GM18861 (cell line): Measurements from ENCODE around the gene NDUFA11.
A peak's percentile ranks its signal among the peaks of the same experiment; 100 is the strongest.

Experiments used
- ATAC-seq: cut with Tn5 transposase; IDR thresholded peaks from one replicate; pipeline ENCODE4 v1.9.1; 2021; ENCODE audit not compliant: unreplicated experiment

Gene NDUFA11

DNA sequence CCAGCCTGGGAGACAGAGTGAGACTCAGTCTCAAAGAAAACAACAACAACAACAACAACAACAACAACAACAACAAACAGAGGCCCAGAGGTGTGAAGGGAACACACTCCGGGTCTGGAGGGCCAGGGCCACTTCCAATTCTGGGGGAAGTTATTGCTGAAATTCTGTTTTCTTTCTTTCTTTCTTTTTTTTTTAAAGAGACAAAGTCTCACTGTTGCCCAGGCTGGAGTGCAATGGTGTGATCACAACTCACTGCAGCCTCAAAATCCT is 7.0 kb upstream of the NDUFA11 start:
- ATAC-seq: no peak

DNA sequence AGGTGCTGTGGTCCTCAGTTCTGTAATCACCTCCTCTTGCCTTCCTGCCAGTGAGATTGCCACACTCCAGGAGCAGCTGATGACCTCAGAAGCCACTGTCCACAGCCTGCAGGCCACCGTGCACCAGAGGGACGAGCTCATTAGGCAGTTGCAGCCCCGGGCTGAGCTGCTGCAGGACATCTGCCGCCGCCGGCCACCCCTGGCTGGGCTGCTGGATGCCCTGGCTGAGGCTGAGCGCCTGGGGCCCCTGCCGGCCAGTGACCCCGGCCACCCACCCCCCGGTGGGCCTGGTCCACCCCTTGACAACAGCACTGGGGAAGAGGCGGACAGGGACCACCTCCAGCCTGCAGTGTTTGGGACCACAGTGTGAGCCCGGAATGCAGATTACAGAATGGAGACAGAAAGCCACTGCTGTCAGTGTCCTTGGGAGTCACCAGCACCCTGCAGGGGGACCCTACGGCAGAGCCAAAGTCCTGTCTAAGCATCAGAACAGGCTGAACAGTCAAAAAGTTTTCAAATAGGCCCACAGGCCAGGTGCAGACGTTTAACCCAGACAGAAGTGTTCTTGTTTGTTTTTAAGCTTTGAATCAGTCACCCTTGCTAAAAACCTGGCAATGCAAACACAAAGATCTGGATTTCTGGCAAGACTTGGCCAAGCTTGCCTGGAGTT is 5.3 kb upstream of the NDUFA11 start:
- ATAC-seq: no peak

DNA sequence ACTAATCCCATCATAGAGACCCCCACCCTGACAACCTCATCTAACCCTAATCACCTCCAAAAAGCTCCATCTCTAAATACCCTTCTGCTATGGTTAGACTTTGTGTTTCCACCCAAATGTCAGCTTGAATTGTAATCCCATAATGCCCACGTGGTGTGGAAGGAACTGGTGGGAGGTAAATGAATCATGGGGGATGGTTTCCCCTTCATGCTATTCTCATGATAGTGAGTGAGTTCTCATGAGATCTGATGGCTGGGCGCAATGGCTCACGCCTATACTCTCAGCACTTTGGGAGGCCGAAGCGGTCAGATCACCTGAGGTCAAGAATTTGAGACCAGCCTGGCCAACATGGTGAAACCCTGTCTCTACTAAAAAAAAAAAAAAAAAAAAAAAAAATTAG is 3.7 kb upstream of the NDUFA11 start:
- no peak for ATAC-seq

DNA sequence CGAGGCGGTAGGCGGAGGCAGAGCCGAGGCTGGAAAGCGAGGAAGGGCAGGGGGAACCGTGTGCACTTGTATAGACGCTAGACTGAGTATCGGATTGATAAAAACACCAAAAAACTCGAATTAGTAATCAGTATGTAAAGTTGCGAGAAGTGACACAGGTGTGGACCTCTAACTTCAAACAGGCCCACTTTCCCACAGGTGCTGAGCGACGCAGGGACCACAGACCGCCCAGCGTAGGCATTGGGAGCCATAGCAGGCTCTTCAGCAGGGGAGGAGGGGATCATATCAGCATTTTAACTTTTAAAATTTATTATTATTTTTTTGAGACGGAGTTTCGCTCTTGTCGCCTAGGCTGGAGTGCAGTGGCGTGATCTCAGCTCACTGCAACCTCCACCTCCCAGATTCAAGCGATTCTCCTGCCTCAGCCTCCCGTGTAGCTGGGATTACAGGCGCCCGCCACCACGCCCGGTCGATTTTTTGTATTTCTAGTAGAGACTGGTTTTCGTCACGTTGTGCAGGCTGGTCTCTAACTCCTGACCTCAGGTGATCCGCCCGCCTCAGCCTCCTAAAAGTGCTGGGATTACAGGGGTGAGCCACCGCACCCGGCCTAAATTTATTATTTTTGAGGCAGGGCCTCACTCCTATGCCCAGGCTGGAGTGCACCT is 1.7 kb upstream of the NDUFA11 start:
- ATAC-seq: no peak

GRCh38 chr19:5904352-5905113 is 943 bp upstream of the NDUFA11 start, which contains the start of gene VMAC:
Gene VMAC (plus strand): TSS chr19:5904872. CDS start chr19:5904891, 19 bp downstream.
- peak; percentile 71 for ATAC-seq

GRCh38 chr19:5903056-5903623 is 450 bp downstream of the NDUFA11 start:
- no peak for ATAC-seq

DNA sequence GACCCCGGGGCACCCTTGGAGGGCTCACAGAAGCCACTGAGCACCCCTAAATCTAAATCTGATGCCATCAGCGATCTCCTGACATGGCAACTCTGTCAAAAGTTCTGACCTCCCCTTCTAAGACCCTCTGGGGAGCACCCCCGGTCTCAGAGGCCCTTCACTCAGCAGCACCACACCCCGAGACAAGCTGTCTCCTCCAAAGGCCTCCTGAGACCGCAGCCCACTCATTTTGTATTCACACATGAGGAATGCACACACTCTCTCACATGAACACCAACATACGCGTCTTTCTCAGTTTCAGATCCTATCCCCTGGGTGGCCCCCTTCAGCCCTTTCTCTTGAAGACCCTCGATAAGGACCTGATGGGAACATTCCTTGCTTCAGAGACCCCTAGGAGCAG is 2.6 kb downstream of the NDUFA11 start:
- no peak for ATAC-seq

- ATAC-seq: no peak
Observed at GRCh38 chr19:5899728-5900526, 3.7 kb downstream of the NDUFA11 start.

- ATAC-seq: no peak
Observed at GRCh38 chr19:5897189-5897969, 6.2 kb downstream of the NDUFA11 start.

- ATAC-seq: no peak
Observed at GRCh38 chr19:5896365-5897076, 7.1 kb downstream of the NDUFA11 start.

- ATAC-seq: no peak
Observed at GRCh38 chr19:5895890-5896289, 7.7 kb downstream of the NDUFA11 start.

DNA sequence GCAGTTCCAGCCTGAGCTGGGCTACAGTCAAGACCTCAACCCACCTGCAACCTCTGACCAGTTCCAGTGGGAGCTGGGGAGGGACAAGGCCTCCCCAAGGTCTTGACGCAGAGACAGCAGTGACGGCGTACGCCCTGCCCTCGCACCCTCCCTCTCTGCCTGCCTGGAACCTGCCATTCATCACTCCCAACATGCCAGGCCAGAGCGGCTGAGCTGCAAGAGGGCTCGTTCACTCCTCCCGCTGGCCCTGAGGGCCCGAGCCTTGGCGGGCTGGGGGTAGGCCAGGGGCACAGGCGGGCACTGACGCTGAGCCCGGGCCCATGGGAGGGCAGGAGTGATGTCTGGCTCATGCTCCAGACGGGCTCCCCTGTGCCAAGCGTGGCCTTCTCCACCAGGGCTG is 8.2 kb downstream of the NDUFA11 start:
- no peak for ATAC-seq

DNA sequence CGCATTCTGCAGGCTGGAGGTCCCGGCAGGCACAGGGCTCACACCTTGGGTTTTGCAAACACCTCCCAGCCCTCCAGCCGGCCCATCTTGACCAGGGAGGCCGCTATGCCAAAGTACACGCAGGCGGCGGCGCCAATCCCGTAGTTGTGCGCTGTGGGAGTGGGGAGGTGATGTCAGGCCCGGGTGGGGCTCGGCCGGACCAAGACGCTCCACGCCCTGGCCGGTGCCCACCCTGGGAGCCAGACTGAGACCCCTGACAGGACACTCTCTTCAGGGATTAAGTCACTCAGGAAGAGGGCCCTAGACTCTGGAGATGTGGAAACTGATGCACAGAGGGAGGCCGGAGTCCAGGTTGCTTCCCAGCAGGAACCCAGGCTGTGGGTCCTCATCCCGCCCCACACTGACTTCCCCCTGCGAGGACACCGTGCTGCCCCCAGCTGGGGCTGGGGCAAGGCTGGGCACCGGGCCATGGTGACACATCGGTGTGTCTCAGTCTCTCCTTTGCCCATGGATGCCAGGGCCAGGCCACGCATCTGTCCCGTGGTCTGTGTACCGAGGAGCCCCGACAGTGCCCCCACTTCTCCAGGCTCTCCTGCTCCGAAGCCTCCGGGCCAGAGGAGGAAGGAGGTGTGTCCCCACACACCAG is 8.8 kb downstream of the NDUFA11 start:
- no peak for ATAC-seq

DNA sequence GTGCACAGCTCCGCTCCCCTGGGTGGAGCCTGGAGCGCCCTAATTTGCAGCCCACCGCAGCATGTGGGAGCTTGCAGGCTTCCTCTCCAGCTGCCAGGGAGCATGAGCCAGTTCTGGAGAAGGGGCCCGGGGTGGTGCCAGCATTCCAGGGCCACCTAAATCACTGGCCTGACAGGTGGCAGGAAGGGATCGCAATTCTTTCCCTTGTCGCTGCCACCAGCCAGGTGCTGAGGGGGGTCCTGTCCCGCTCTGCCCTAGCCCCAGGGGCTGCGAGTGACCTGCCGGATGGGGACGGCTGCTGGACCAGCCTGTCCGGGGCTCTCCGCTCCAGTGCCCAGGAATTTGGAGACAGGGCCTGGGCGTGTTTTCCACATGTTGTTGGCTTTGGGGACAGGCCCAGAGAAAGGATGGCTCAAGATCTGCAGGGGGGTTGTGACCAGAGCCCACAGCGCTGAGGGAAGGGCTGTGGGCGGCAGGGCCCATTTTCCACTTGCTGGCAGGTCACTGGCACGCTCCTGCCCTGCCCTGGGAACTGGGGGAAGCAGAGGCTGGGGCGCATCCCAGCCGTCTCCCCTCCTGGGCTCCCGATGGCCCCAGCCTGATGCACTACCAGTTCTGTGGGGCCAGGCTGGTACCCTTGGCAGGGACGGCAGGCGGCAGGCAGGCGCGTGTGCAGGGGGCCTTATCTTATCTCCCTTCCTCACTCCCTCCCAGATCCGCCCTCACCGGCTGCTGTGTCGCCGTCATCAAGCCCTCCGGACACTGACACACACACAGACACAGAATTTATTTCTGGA is 9.5 kb downstream of the NDUFA11 start:
- no peak for ATAC-seq

GRCh38 chr19:5893296-5893903 is 10.2 kb downstream of the NDUFA11 start:
- ATAC-seq: no peak

GRCh38 chr19:5892772-5893275 is 10.8 kb downstream of the NDUFA11 start:
- ATAC-seq: no peak

DNA sequence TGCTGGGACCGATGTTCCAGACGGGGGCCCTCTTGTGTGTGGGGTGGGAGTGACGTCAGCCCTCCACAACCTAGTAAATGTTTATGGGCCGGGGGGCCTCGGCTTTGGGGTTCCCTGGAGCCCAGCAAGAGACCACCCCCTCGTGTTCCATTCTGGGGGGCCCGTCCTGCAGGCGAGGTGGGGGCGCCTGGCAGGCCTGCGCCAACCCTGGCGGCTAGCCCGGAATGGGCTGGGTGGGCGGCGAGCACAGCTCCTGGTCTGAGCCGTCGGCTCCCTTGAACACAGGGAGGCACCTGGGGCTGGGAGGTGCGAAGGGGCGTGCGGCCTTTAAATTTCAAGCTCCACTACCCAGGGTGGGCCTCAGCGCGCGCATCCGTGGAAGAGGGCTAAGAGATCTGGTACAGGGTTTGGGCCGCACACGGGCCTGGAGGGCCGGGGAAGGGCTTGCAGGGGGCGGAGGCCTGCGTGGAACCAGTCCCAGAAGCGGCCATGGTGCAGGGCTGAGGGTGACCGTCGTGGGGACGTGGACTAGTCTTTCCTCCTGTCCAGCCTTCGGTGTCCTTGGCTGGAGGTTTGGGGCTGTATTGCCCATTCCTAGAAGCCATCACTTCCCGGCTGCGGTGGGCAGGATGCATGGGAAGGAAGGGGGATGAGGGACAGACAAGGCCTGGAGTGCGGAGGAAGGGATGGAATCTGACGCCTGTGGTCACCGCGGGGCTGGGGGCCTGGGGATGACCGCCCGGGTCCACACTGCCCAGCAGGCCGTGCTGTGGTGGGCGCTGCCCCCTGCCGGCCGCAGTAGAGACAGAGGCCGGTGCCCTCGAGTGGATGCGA is 11.4 kb downstream of the NDUFA11 start:
- no peak for ATAC-seq
